Loucy (cell line): Measurements from ENCODE around the gene TGM2.

Experiments
- EZH2phosphoT487 ChIP-seq: fragments of 200-600 bp; IDR thresholded peaks from 2 replicates; pipeline ENCODE4 v1.6.1; 2018; ENCODE audit warnings: antibody characterized with exemption, mild to moderate bottlenecking, moderate library complexity, borderline replicate concordance
- TF ChIP-seq, protein P1 (sequence below): fragments of 200-600 bp; sonication (generic); conservative IDR thresholded peaks from 2 replicates; pipeline ENCODE4 v1.5.1; 2014; ENCODE audit warnings: mild to moderate bottlenecking, antibody characterized with exemption, low read length

DNA sequence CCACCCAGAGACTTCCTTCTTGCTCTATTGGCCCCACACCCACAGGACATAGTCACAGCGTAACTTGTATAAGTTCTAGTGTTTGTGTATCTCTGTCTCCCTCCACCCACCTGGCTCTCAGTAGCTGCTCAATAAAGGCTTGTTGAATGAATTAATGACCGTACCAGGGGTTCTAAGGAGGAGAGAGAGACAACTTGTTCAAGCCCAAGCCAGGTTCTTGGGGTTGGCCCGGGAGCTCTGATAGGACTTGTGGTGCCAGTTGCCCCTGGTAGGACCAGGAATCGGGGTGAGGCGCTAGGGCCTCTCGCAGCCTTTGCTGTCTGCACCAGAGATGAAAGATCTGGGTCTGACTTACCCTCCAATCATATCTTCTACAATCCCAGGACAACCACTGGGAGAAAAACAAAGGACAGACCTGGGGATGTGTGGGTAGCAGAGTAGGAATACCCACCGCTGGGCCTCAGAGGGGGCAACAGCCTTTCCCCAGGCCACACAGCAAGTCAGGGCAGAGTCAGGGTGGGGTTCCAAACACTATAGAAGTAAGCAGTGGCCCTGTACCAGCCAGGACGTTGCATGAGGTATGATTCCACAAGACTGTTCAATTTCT, 5.3 kb upstream of the TGM2 start:
- TF ChIP-seq, protein P1, sequence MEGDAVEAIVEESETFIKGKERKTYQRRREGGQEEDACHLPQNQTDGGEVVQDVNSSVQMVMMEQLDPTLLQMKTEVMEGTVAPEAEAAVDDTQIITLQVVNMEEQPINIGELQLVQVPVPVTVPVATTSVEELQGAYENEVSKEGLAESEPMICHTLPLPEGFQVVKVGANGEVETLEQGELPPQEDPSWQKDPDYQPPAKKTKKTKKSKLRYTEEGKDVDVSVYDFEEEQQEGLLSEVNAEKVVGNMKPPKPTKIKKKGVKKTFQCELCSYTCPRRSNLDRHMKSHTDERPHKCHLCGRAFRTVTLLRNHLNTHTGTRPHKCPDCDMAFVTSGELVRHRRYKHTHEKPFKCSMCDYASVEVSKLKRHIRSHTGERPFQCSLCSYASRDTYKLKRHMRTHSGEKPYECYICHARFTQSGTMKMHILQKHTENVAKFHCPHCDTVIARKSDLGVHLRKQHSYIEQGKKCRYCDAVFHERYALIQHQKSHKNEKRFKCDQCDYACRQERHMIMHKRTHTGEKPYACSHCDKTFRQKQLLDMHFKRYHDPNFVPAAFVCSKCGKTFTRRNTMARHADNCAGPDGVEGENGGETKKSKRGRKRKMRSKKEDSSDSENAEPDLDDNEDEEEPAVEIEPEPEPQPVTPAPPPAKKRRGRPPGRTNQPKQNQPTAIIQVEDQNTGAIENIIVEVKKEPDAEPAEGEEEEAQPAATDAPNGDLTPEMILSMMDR = no peak
- no peak for TF ChIP-seq EZH2phosphoT487
